WTC11 (cell line): ENCODE results near the gene CTNNAL1. TPM values are rescaled to one million over a fixed set of nuclear protein-coding genes. Genes with fewer than 3 reads are reported as not detected.

Experiments used
- ATAC-seq: fragments of 200-7000 bp; cut with Tn5 transposase; 2 replicates; pipeline ENCODE4 v1.10.0; 2021; ENCODE audit warnings: mild to moderate bottlenecking, moderate library complexity
- CTCF ChIA-PET: fragments of 300-600 bp; sonication (Branson Sonifier 250); formaldehyde crosslinking; loops from one replicate; lab custom pipeline; 2021; ENCODE audit warnings: antibody characterized with exemption; lab: Charles Lee
- POLR2A ChIA-PET: fragments of 350-600 bp; sonication (Branson Sonifier 250); formaldehyde crosslinking; loops from one replicate; lab custom pipeline; 2021; ENCODE audit warnings: antibody characterized with exemption; lab: Charles Lee
- DNase-seq: peaks from one replicate; pipeline ENCODE4 v3.0.0; 2021; ENCODE audit warnings: low spot score
- H3K27ac Mint-ChIP-seq: 2 replicates; pipeline ENCODE4 v1.8.0; 2021; ENCODE audit warnings: mixed read lengths
- H3K27me3 Mint-ChIP-seq: 2 replicates; pipeline ENCODE4 v1.8.0; 2021; ENCODE audit warnings: low read depth, mild to moderate bottlenecking, moderate library complexity, mixed read lengths
- H3K36me3 Mint-ChIP-seq: 2 replicates; pipeline ENCODE4 v1.8.0; 2021; ENCODE audit warnings: mixed read lengths
- H3K4me1 Mint-ChIP-seq: 2 replicates; pipeline ENCODE4 v1.8.0; 2022; ENCODE audit warnings: mixed read lengths
- H3K4me3 Mint-ChIP-seq: 2 replicates; pipeline ENCODE4 v1.8.0; 2021; ENCODE audit warnings: mild to moderate bottlenecking, moderate library complexity, mixed read lengths
- H3K9me3 Mint-ChIP-seq: 2 replicates; pipeline ENCODE4 v1.8.0; 2021; ENCODE audit warnings: mixed read lengths
- CREB1 ChIP-seq: sonication (generic); formaldehyde crosslinking; IDR thresholded peaks from 2 replicates; pipeline ENCODE4 v1.8.0; 2023; ENCODE audit warnings: mild to moderate bottlenecking, missing genetic modification reagents
- CREM ChIP-seq: sonication (generic); formaldehyde crosslinking; IDR thresholded peaks from 2 replicates; pipeline ENCODE4 v1.8.1; 2022; ENCODE audit warnings: mild to moderate bottlenecking, missing genetic modification reagents, moderate library complexity
- GTF2I ChIP-seq: fragments of 250-450 bp; sonication (Bioruptor Pico); conservative IDR thresholded peaks from 2 replicates; pipeline ENCODE4 v1.4.0; 2021; ENCODE audit warnings: mild to moderate bottlenecking
- JAZF1 ChIP-seq: fragments of 250-450 bp; sonication (Bioruptor Pico); IDR thresholded peaks from 2 replicates; pipeline ENCODE4 v1.9.0; 2021; ENCODE audit warnings: moderate library complexity, mild to moderate bottlenecking, inconsistent platforms
- PRRX2 ChIP-seq: fragments of 250-450 bp; sonication (Bioruptor Pico); IDR thresholded peaks from 2 replicates; pipeline ENCODE4 v1.8.0; 2021; ENCODE audit warnings: mild to moderate bottlenecking
- TEAD1 ChIP-seq: sonication (generic); formaldehyde crosslinking; IDR thresholded peaks from 2 replicates; pipeline ENCODE4 v1.8.0; 2022; ENCODE audit warnings: mild to moderate bottlenecking, missing genetic modification reagents
- ZBTB21 ChIP-seq: sonication (generic); formaldehyde crosslinking; IDR thresholded peaks from 2 replicates; pipeline ENCODE4 v1.8.1; 2023; ENCODE audit warnings: mild to moderate bottlenecking, missing genetic modification reagents, borderline replicate concordance
- ZNF121 ChIP-seq: sonication (generic); formaldehyde crosslinking; IDR thresholded peaks from 2 replicates; pipeline ENCODE4 v1.8.0; 2023; ENCODE audit warnings: missing genetic modification reagents
- ZNF263 ChIP-seq: sonication (generic); formaldehyde crosslinking; IDR thresholded peaks from 2 replicates; pipeline ENCODE4 v1.8.1; 2022; ENCODE audit warnings: low read depth, mild to moderate bottlenecking, moderate library complexity, missing genetic modification reagents
- ZNF317 ChIP-seq: sonication (generic); formaldehyde crosslinking; IDR thresholded peaks from 2 replicates; pipeline ENCODE4 v1.8.1; 2023; ENCODE audit warnings: low read depth, mild to moderate bottlenecking, moderate library complexity, missing genetic modification reagents, borderline replicate concordance
- total RNA-seq: library from RNA; stranded (reverse); gene quantifications from 3 replicates; pipeline ENCODE4 v1.2.3, GENCODE V29; 2021
- TF ChIP-seq, protein P1 (sequence below): fragments of 250-450 bp; sonication (Bioruptor Pico); IDR thresholded peaks from 2 replicates; pipeline ENCODE4 v2.1.2; 2022; ENCODE audit warnings: mild to moderate bottlenecking, moderate library complexity
- TF ChIP-seq, protein P2 (sequence below): sonication (generic); formaldehyde crosslinking; IDR thresholded peaks from 2 replicates; pipeline ENCODE4 v1.8.1; 2022; ENCODE audit warnings: missing genetic modification reagents, borderline replicate concordance
- TF ChIP-seq, protein P3 (sequence below): sonication (generic); formaldehyde crosslinking; IDR thresholded peaks from 2 replicates; pipeline ENCODE4 v1.8.1; 2023; ENCODE audit warnings: mild to moderate bottlenecking, missing genetic modification reagents
- TF ChIP-seq, protein P4 (sequence below): sonication (generic); formaldehyde crosslinking; IDR thresholded peaks from 2 replicates; pipeline ENCODE4 v1.8.0; 2023; ENCODE audit warnings: mild to moderate bottlenecking, missing genetic modification reagents
- TF ChIP-seq, protein P5 (sequence below): sonication (generic); formaldehyde crosslinking; IDR thresholded peaks from 2 replicates; pipeline ENCODE4 v1.8.0; 2023; ENCODE audit warnings: missing genetic modification reagents, mild to moderate bottlenecking, borderline replicate concordance

Gene CTNNAL1
- total RNA-seq, 1 experiment from 2014 or later: 53.1 TPM

DNA sequence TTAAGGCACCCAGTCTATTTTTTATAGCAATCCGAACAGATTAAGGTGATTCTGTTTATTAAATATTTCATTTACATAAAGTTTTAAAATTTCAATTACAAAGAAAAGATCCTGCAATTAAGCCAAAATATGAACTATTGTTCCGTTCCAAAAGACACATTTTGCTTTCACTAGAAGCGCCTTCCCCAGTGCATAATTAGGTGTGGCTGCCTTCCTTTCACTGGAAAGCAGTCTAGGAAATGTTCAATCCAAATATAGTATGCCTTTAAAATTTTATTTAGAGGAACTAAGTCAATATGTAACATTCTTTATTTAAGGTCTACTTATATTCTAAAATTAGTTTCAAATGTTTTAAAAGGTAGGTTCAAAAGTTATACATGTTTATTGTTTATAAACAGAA, 7.6 kb downstream of the CTNNAL1 start (continued):
- TF ChIP-seq, protein P1, sequence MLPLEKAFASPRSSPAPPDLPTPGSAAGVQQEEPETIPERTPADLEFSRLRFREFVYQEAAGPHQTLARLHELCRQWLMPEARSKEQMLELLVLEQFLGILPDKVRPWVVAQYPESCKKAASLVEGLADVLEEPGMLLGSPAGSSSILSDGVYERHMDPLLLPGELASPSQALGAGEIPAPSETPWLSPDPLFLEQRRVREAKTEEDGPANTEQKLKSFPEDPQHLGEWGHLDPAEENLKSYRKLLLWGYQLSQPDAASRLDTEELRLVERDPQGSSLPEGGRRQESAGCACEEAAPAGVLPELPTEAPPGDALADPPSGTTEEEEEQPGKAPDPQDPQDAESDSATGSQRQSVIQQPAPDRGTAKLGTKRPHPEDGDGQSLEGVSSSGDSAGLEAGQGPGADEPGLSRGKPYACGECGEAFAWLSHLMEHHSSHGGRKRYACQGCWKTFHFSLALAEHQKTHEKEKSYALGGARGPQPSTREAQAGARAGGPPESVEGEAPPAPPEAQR (CRISPR knock-in tag): no peak
- TF ChIP-seq ZNF263 (CRISPR knock-in tag): no peak

DNA sequence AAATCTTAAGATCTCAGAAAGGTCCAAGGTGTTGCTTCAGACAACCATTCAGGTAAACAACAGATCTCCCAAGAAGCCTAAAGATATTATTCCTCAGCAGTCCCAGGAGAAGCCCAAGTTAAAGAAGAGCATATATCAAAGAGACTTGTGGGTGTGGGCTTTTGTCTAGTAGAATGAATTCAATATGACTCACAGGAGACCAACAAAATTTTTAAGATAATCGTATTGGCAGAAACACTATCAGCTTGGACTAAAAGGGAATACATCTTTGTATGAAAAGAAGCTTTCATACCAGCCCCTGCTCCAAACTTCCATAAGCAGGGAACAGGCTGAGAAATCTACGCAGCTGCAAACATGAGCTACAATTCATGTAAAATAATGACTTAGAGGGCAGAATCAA, 10.2 kb downstream of the CTNNAL1 start:
- Mint-ChIP-seq H3K4me1 (no peaks in the 10 kb centered on the region), H3K36me3 (peaks cover 29% of the 10 kb centered on the region), H3K4me3 (no peak overlapping the region), H3K9me3 (peaks cover 23% of the 10 kb centered on the region), H3K27ac (no peak overlapping the region), H3K27me3 (no peaks in the 10 kb centered on the region; the same call in 1 of the 2 replicates)
- ATAC-seq (no peak), DNase-seq (no peak)
- ChIA-PET POLR2A (no interaction called here), CTCF (interaction anchor here (0.6 kb wide), 1 partner anchor 769 kb away, joined by 3 read pairs; no protein-coding TSS in a partner anchor)
- no peak for TF ChIP-seq ZNF317
- 0 out of 2 replicates have a peak, but pooled peaks have one; percentile 6 for TF ChIP-seq GTF2I (CRISPR knock-in tag)
- no peak for TF ChIP-seq ZNF121 (CRISPR knock-in tag)
- no peak for TF ChIP-seq TEAD1
- no peak for TF ChIP-seq CREB1 (CRISPR knock-in tag)
- TF ChIP-seq, protein P2, sequence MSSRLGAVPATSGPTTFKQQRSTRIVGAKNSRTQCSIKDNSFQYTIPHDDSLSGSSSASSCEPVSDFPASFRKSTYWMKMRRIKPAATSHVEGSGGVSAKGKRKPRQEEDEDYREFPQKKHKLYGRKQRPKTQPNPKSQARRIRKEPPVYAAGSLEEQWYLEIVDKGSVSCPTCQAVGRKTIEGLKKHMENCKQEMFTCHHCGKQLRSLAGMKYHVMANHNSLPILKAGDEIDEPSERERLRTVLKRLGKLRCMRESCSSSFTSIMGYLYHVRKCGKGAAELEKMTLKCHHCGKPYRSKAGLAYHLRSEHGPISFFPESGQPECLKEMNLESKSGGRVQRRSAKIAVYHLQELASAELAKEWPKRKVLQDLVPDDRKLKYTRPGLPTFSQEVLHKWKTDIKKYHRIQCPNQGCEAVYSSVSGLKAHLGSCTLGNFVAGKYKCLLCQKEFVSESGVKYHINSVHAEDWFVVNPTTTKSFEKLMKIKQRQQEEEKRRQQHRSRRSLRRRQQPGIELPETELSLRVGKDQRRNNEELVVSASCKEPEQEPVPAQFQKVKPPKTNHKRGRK (CRISPR knock-in tag): no peak

DNA sequence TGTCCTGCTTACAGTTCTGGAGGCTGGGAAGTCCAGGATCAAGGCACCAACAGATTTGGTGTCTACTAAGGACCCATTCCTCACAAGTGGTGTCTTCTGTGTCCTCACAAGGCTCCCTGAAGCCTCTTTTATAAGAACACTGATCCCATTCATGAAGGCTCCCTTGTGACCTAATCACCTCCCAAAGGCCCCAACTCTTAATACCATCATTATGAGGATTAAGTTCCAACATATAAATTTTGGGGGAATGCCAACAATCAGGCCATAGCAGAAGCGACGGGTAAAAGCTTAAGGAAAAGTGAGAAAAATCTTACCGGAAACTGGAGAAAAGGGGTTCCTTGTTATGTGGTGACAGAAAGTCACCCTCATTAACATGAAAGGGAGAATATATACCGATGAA, 11.2 kb downstream of the CTNNAL1 start:
- ATAC-seq: no peak
- Mint-ChIP-seq H3K4me3 (no peak overlapping the region), H3K27me3 (no peaks in the 10 kb centered on the region; the same call in 1 of the 2 replicates), H3K27ac (no peak overlapping the region), H3K9me3 (peaks cover 23% of the 10 kb centered on the region), H3K4me1 (no peaks in the 10 kb centered on the region), H3K36me3 (peaks cover 29% of the 10 kb centered on the region)
- no peak for DNase-seq
- ChIA-PET POLR2A (interaction anchor here (0.6 kb wide), 1 partner anchor 21 kb away, joined by 3 read pairs; no protein-coding TSS in a partner anchor), CTCF (interaction anchor here (1.1 kb wide), 1 partner anchor 439 kb away, joined by 3 read pairs; no protein-coding TSS in a partner anchor)
- TF ChIP-seq CREM (no peak), ZBTB21 (CRISPR knock-in tag) (no peak), JAZF1 (CRISPR knock-in tag) (no peak), GTF2I (CRISPR knock-in tag) (no peak), ZNF317 (no peak), PRRX2 (no peak)
- TF ChIP-seq, protein P2 (CRISPR knock-in tag): no peak
- TF ChIP-seq, protein P3, sequence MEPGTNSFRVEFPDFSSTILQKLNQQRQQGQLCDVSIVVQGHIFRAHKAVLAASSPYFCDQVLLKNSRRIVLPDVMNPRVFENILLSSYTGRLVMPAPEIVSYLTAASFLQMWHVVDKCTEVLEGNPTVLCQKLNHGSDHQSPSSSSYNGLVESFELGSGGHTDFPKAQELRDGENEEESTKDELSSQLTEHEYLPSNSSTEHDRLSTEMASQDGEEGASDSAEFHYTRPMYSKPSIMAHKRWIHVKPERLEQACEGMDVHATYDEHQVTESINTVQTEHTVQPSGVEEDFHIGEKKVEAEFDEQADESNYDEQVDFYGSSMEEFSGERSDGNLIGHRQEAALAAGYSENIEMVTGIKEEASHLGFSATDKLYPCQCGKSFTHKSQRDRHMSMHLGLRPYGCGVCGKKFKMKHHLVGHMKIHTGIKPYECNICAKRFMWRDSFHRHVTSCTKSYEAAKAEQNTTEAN (CRISPR knock-in tag): no peak
- TF ChIP-seq, protein P1 (CRISPR knock-in tag): no peak
- TF ChIP-seq, protein P4, sequence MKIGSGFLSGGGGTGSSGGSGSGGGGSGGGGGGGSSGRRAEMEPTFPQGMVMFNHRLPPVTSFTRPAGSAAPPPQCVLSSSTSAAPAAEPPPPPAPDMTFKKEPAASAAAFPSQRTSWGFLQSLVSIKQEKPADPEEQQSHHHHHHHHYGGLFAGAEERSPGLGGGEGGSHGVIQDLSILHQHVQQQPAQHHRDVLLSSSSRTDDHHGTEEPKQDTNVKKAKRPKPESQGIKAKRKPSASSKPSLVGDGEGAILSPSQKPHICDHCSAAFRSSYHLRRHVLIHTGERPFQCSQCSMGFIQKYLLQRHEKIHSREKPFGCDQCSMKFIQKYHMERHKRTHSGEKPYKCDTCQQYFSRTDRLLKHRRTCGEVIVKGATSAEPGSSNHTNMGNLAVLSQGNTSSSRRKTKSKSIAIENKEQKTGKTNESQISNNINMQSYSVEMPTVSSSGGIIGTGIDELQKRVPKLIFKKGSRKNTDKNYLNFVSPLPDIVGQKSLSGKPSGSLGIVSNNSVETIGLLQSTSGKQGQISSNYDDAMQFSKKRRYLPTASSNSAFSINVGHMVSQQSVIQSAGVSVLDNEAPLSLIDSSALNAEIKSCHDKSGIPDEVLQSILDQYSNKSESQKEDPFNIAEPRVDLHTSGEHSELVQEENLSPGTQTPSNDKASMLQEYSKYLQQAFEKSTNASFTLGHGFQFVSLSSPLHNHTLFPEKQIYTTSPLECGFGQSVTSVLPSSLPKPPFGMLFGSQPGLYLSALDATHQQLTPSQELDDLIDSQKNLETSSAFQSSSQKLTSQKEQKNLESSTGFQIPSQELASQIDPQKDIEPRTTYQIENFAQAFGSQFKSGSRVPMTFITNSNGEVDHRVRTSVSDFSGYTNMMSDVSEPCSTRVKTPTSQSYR (CRISPR knock-in tag): no peak
- TF ChIP-seq, protein P5, sequence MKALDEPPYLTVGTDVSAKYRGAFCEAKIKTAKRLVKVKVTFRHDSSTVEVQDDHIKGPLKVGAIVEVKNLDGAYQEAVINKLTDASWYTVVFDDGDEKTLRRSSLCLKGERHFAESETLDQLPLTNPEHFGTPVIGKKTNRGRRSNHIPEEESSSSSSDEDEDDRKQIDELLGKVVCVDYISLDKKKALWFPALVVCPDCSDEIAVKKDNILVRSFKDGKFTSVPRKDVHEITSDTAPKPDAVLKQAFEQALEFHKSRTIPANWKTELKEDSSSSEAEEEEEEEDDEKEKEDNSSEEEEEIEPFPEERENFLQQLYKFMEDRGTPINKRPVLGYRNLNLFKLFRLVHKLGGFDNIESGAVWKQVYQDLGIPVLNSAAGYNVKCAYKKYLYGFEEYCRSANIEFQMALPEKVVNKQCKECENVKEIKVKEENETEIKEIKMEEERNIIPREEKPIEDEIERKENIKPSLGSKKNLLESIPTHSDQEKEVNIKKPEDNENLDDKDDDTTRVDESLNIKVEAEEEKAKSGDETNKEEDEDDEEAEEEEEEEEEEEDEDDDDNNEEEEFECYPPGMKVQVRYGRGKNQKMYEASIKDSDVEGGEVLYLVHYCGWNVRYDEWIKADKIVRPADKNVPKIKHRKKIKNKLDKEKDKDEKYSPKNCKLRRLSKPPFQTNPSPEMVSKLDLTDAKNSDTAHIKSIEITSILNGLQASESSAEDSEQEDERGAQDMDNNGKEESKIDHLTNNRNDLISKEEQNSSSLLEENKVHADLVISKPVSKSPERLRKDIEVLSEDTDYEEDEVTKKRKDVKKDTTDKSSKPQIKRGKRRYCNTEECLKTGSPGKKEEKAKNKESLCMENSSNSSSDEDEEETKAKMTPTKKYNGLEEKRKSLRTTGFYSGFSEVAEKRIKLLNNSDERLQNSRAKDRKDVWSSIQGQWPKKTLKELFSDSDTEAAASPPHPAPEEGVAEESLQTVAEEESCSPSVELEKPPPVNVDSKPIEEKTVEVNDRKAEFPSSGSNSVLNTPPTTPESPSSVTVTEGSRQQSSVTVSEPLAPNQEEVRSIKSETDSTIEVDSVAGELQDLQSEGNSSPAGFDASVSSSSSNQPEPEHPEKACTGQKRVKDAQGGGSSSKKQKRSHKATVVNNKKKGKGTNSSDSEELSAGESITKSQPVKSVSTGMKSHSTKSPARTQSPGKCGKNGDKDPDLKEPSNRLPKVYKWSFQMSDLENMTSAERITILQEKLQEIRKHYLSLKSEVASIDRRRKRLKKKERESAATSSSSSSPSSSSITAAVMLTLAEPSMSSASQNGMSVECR (CRISPR knock-in tag): no peak
